HCT116 (cell line): ENCODE measurements around the gene WNK4. TPM values are rescaled to one million over a fixed set of nuclear protein-coding genes. Genes with fewer than 3 reads are reported as not detected.

Experiments
- ATAC-seq: fragments of 200-7000 bp; cut with Tn5 transposase; 2 replicates; pipeline ENCODE4 v1.9.1; 2020; ENCODE audit warnings: mild to moderate bottlenecking, moderate library complexity
- BruUV-seq: library from RNA; stranded (reverse); fragments of 400-500 nt; replicated peaks from 2 replicates; lab custom pipeline; 2021; lab: Mats Ljungman, UMichigan
- CTCF ChIA-PET: fragments of 300-600 bp; sonication (Branson Sonifier 250); formaldehyde crosslinking; loops from one replicate; lab custom pipeline; 2021; ENCODE audit warnings: antibody characterized with exemption; lab: Charles Lee
- POLR2A ChIA-PET: fragments of 300-600, 350-600 bp; sonication (Branson Sonifier 250); formaldehyde crosslinking; loops from one replicate; lab custom pipeline; 2021; ENCODE audit warnings: antibody characterized with exemption; lab: Charles Lee
- RAD21 ChIA-PET, 2 experiments: fragments of 300-600 bp; sonication (Branson Sonifier 250); formaldehyde crosslinking; loops; one replicate each; lab custom pipeline; 2023; ENCODE audit warnings: low total read pairs in 2 of 2; ENCODE audit not compliant: uncharacterized antibody in 2 of 2, unreplicated experiment in 2 of 2, low non-redundant PET in 1 of 2; lab: Charles Lee
- DNase-seq: peaks from one replicate; pipeline ENCODE4 v3.0.0-alpha.2; 2010; ENCODE audit warnings: low read depth, low spot score
- H2AFZ ChIP-seq: fragments of 200-600 bp; shearing (Covaris generic), sonication (generic); 2 replicates; pipeline ENCODE4 v1.6.1; 2017; ENCODE audit warnings: low read depth, mixed run types, mixed read lengths, antibody characterized with exemption, low read length; ENCODE audit not compliant: poor library complexity, severe bottlenecking
- H3K27ac ChIP-seq: 2 replicates; pipeline ENCODE4 v1.5.1; 2012; ENCODE audit warnings: low read depth, low read length
- H3K27me3 ChIP-seq: fragments of 200-600 bp; sonication (generic); 2 replicates; pipeline ENCODE4 v1.6.1; 2016; ENCODE audit warnings: mixed run types, low read length, mixed read lengths; ENCODE audit not compliant: insufficient read depth
- H3K36me3 ChIP-seq, 2 experiments: fragments of 200-500 bp in 1 of 2; fragments of 200-600 bp in 1 of 2; sonication (Bioruptor generic) in 1 of 2; sonication (generic) in 1 of 2; 2 replicates each; pipeline versions ENCODE4 v1.5.1 to v1.6.1; 2014 to 2016; ENCODE audit warnings: low read length in 2 of 2, inconsistent platforms in 1 of 2, mixed read lengths in 1 of 2, mixed run types in 1 of 2; ENCODE audit not compliant: insufficient read depth in 2 of 2, control insufficient read depth in 1 of 2
- H3K4me1 ChIP-seq, 2 experiments: fragments of 200-600 bp in 1 of 2; sonication (generic) in 1 of 2; 2 replicates each; pipeline versions ENCODE4 v1.5.1 to v1.6.1; 2012 to 2017; ENCODE audit warnings: low read length in 2 of 2, inconsistent platforms in 1 of 2, mild to moderate bottlenecking in 1 of 2, mixed read lengths in 1 of 2, mixed run types in 1 of 2, moderate library complexity in 1 of 2; ENCODE audit not compliant: insufficient read depth in 2 of 2, control insufficient read depth in 1 of 2
- H3K4me2 ChIP-seq: fragments of 200-600 bp; sonication (generic); 2 replicates; pipeline ENCODE4 v1.6.1; 2017; ENCODE audit warnings: mixed run types, low read length, mixed read lengths
- H3K4me3 ChIP-seq, 2 experiments: fragments of 200-600 bp in 1 of 2; sonication (generic) in 1 of 2; replicated peaks in 1 of 2; 2 replicates each; pipeline ENCODE4 v1.5.1; 2011 to 2016; ENCODE audit warnings: low read length in 2 of 2, control low read depth in 1 of 2, low read depth in 1 of 2, mild to moderate bottlenecking in 1 of 2, mixed read lengths in 1 of 2, mixed run types in 1 of 2
- H3K79me2 ChIP-seq: fragments of 200-600 bp; sonication (generic); 2 replicates; pipeline ENCODE4 v1.6.1; 2017; ENCODE audit warnings: mild to moderate bottlenecking, mixed run types, low read length, moderate library complexity, mixed read lengths; ENCODE audit not compliant: insufficient read depth
- H3K9ac ChIP-seq: fragments of 200-600 bp; sonication (generic); 2 replicates; pipeline ENCODE4 v1.6.1; 2016; ENCODE audit warnings: low read length, mixed read lengths
- H3K9me2 ChIP-seq: fragments of 200-600 bp; sonication (generic), shearing (Covaris generic); 2 replicates; pipeline ENCODE4 v1.6.1; 2017; ENCODE audit warnings: mixed run types, mild to moderate bottlenecking, moderate library complexity; ENCODE audit not compliant: insufficient read depth
- H3K9me3 ChIP-seq, 2 experiments: fragments of 200-500 bp in 1 of 2; fragments of 200-600 bp in 1 of 2; sonication (Bioruptor generic) in 1 of 2; sonication (generic) in 1 of 2; 2 replicates each; pipeline ENCODE4 v1.6.1; 2014 to 2017; ENCODE audit warnings: low read length in 2 of 2, mixed read lengths in 2 of 2, inconsistent platforms in 1 of 2, low read depth in 1 of 2, mild to moderate bottlenecking in 1 of 2, mixed run types in 1 of 2, moderate library complexity in 1 of 2; ENCODE audit not compliant: control insufficient read depth in 1 of 2, insufficient read depth in 1 of 2
- H4K20me1 ChIP-seq: fragments of 200-600 bp; sonication (generic), shearing (Covaris generic); 2 replicates; pipeline ENCODE4 v1.6.1; 2017; ENCODE audit warnings: mixed run types, mild to moderate bottlenecking, moderate library complexity; ENCODE audit not compliant: insufficient read depth
- CBX3 ChIP-seq: IDR thresholded peaks from 2 replicates; pipeline ENCODE4 v1.6.1; 2012; ENCODE audit warnings: low read depth
- CTCF ChIP-seq, 3 experiments: fragments of 200-600 bp in 1 of 3; sonication (generic) in 1 of 3; IDR thresholded peaks in 2 of 3; conservative IDR thresholded peaks in 1 of 3; 2 replicates each; pipeline ENCODE4 v1.5.1; 2012 to 2017; ENCODE audit warnings: low read depth in 2 of 3, low read length in 2 of 3, antibody characterized with exemption in 1 of 3, borderline replicate concordance in 1 of 3, control low read depth in 1 of 3, mild to moderate bottlenecking in 1 of 3, mixed read lengths in 1 of 3, mixed run types in 1 of 3, moderate library complexity in 1 of 3; ENCODE audit not compliant: insufficient read depth in 1 of 3
- ELF1 ChIP-seq: IDR thresholded peaks from 2 replicates; pipeline ENCODE4 v1.6.1; 2012; ENCODE audit warnings: low read depth, borderline replicate concordance
- EZH2 ChIP-seq: fragments of 200-600 bp; sonication (generic); IDR thresholded peaks from 2 replicates; pipeline ENCODE4 v1.6.1; 2017; ENCODE audit warnings: antibody characterized with exemption, mixed run types
- EZH2phosphoT487 ChIP-seq: fragments of 200-600 bp; IDR thresholded peaks from 2 replicates; pipeline ENCODE4 v1.6.1; 2018; ENCODE audit warnings: antibody characterized with exemption, borderline replicate concordance
- FOSL1 ChIP-seq: IDR thresholded peaks from 2 replicates; pipeline ENCODE4 v1.6.1; 2012; ENCODE audit warnings: low read depth
- JUND ChIP-seq: IDR thresholded peaks from 2 replicates; pipeline ENCODE4 v1.6.1; 2012
- POLR2A ChIP-seq: IDR thresholded peaks from 2 replicates; pipeline ENCODE4 v1.7.0; 2011; ENCODE audit warnings: borderline replicate concordance; ENCODE audit not compliant: insufficient read depth, insufficient read length; ENCODE audit errors: extremely low read depth
- RAD21 ChIP-seq: IDR thresholded peaks from 2 replicates; pipeline ENCODE4 v1.6.1; 2012; ENCODE audit warnings: low read depth, mild to moderate bottlenecking
- SIN3A ChIP-seq: IDR thresholded peaks from 2 replicates; pipeline ENCODE4 v1.6.1; 2012; ENCODE audit warnings: low read depth
- ZBTB33 ChIP-seq: IDR thresholded peaks from 2 replicates; pipeline ENCODE4 v1.6.1; 2011; ENCODE audit warnings: mild to moderate bottlenecking, low read length, moderate library complexity; ENCODE audit not compliant: insufficient replicate concordance; ENCODE audit errors: extremely low read depth
- intact Hi-C: fragments of 100-400 bp; cut with micrococcal nuclease; formaldehyde crosslinking; loops from 2 replicates; pipeline ENCODE4 v1.10.0; 2022
- total RNA-seq: library from RNA; stranded (reverse); gene quantifications from one replicate; pipeline ENCODE4 v1.2.1, GENCODE V29; 2021; ENCODE audit not compliant: unreplicated experiment

WNK4 gene
- total RNA-seq, 1 experiment from 2014 or later, result 4.5 TPM

- TF ChIP-seq EZH2, result no peak
Observed at GRCh38 chr17:42818379-42818778, 38.0 kb downstream of the WNK4 start (continued).

GRCh38 chr17:42819939-42820535 is 39.6 kb downstream of the WNK4 start:
- RAD21 ChIA-PET, result no interaction called here
- no peaks in the 10 kb centered on the region for H3K9me3 ChIP-seq
- H3K4me2 ChIP-seq, result no peak overlapping the region
- no peak for ATAC-seq
- no peak overlapping the region for H3K9ac ChIP-seq
- H3K79me2 ChIP-seq, result peaks cover 26% of the 10 kb centered on the region
- POLR2A ChIA-PET, result no interaction called here
- H3K27me3 ChIP-seq, result no peaks in the 10 kb centered on the region
- no peak overlapping the region for H3K4me3 ChIP-seq
- H3K36me3 ChIP-seq, result peaks cover 37 to 43% of the 10 kb centered on the region in 2 experiments
- intact Hi-C loops, result loop anchor here (5.0 kb wide), 1 partner anchor 98 kb away; no protein-coding TSS in a partner anchor
- TF ChIP-seq RAD21 (peak; percentile 27; the same call in 1 of the 2 replicates), POLR2A (no peak), CTCF (IDR thresholded peaks at IDR 0.05 in 2 of 3, conservative IDR thresholded peaks at IDR 0.05 in 1 of 3; ENCODE audit: borderline replicate concordance in 1 of 3, insufficient read depth in 1 of 3, low read depth in 2 of 3, low read length in 2 of 3) (peak; percentile 26 to 74 (median 68); a peak in 4 of 6 replicates)
- H3K9me2 ChIP-seq, result no peaks in the 10 kb centered on the region
- CTCF ChIA-PET, result no interaction called here
- H3K27ac ChIP-seq, result no peak overlapping the region
- no peak overlapping the region for H2AFZ ChIP-seq
- H4K20me1 ChIP-seq, result no peaks in the 10 kb centered on the region
- peak; percentile 21 for DNase-seq
- H3K4me1 ChIP-seq, result peaks cover 2 to 16% of the 10 kb centered on the region in 2 experiments; a peak in 2 of 4 replicates
- no TSS peak for BruUV-seq

- CTCF ChIA-PET, result no interaction called here
- no peak overlapping the region for H3K9ac ChIP-seq
- no peaks in the 10 kb centered on the region for H3K27me3 ChIP-seq
- no peak overlapping the region for H3K4me2 ChIP-seq
- H3K4me1 ChIP-seq, result peaks cover 2 to 18% of the 10 kb centered on the region in 2 experiments; a peak in 2 of 4 replicates
- no peak for DNase-seq
- H3K9me3 ChIP-seq, result no peaks in the 10 kb centered on the region
- H3K36me3 ChIP-seq, result peaks cover 26 to 33% of the 10 kb centered on the region in 2 experiments; a peak in 3 of 4 replicates
- intact Hi-C loops, result loop anchor here (5.0 kb wide), 1 partner anchor 99 kb away; no protein-coding TSS in a partner anchor
- no peaks in the 10 kb centered on the region for H3K9me2 ChIP-seq
- no peak overlapping the region for H3K27ac ChIP-seq
- RAD21 ChIA-PET, result no interaction called here
- no peaks in the 10 kb centered on the region for H4K20me1 ChIP-seq
- no peak overlapping the region for H2AFZ ChIP-seq
- BruUV-seq, result no TSS peak
- POLR2A ChIA-PET, result no interaction called here
- no peak for ATAC-seq
- H3K4me3 ChIP-seq, result no peak overlapping the region
- peaks cover 26% of the 10 kb centered on the region for H3K79me2 ChIP-seq
- TF ChIP-seq CTCF (IDR thresholded peaks at IDR 0.05 in 2 of 3, conservative IDR thresholded peaks at IDR 0.05 in 1 of 3; ENCODE audit: borderline replicate concordance in 1 of 3, insufficient read depth in 1 of 3, low read depth in 2 of 3, low read length in 2 of 3), result no peak
- TF ChIP-seq EZH2phosphoT487, result no peak
- no peak for TF ChIP-seq ELF1
- TF ChIP-seq CBX3, result no peak
- TF ChIP-seq FOSL1, result no peak
- no peak for TF ChIP-seq JUND
- TF ChIP-seq SIN3A, result no peak
- TF ChIP-seq ZBTB33, result no peak
Observed at GRCh38 chr17:42821176-42821575, 40.8 kb downstream of the WNK4 start.
